ENCODE measurements around the gene CD276.
"Not testable (repeated sequence)": the region's sequence is repeated elsewhere in the genome, so short reads cannot be mapped to it uniquely, and the experiment has no call there.

CD276 gene

DNA sequence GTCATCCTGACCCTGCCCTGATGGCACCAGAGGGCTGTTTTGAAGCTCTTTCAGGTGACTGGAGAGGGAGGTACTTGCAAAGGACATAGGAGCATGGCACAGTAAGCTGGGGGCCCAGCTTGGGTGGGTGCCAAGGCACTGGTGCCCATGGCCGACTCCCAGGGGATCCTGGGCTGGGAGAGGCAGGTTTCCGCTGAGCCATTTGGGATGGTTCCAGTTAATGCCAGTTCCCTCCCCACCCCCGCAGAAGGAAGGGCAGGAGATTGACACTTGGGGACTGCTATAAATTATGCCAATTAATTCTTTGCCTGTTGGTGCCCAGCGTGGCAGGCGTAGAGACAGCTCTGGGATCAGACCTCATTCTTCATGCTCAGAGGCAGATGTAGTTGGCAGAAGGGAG, 26.1 kb downstream of the CD276 start:
- no peak for DNase-seq (ENCODE audit: low spot score)

DNA sequence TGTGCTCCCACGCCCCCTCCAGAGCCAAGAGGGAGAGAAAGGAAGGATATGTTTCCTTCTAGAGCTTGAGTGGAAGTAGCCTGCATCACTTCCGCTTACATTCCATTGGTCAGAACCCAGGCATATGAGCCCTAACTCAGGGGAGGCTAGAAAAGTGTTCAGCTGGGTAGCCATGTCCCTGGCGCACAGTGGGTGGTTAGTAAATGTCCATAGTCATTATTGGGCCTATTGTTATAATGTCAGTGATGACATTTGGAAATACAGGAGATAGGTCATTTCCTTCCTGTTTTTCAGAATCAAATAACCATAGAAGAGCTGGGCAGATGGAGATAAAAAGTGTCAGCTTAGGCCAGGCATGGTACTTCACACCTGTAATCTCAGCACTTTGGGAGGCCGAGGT, 27.3 kb downstream of the CD276 start:
- DNase-seq (ENCODE audit: low spot score): no peak

DNA sequence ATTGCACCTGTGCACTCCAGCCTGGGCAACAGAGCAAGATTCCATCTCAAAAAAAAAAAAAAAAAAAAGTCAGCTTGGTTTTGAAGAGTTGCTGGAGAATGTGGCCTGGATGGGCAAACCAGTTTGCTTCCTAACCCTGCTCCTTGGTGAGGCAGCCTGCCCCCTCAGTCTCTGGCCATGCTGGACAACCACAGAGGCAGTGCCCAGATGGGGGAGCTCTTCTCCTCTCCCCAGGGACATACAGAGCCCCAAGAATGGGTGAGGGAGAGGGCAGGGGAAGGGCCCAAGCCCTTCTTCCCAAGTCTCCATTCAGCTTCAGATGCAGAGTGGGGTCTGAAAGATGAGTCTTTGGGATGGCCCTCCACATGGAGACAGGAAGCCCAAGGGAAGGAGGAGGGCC, 27.9 kb downstream of the CD276 start:
- no peak for DNase-seq (ENCODE audit: low spot score)

DNA sequence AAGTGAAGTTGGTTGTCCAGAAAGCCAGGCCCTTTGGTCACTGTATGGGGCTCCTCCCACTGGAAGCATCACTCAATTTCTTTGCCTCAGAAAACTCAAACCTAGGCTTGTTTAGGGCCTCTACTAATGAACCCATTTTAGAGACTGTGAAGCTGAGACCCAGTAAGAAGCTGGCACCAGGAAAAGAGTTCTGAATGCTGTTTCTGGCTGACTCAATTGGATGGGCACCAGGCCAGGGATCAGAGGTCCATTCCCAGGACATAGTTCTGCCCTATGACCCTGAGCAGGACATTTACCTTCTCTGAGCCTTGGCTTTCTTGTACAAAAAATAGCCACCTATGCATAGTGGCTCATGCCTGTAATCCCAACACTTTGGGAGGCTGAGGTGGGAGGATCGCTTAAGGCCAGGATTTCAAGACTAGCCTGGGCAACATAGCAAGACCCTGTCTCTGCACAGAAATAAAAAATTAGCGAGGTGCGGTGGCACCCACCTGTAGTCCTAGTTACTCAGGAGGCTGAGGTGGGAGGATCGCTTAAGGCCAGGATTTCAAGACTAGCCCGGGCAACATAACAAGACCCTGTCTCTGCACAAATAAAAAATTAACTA, 30.6 kb downstream of the CD276 start:
- no peak for DNase-seq (ENCODE audit: low spot score)

DNA sequence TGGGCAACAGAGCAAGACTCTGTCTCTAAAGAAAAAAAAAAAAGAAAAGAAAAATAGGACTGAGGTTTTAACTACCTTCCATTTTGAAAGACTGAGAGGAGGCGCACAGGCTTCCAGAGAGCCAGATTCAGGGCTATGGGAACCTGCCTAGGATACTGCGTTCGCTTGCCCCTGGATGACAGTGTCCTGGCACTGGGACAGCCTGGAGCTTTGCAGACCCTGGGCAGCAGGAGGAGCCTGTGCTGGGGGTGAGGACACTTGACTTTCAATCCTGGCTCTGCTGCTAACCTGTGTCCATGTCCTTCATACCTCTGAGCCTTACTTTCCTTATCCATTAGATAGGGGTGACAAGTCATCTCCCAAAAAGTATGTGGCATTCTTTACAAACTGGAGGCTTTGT, 31.2 kb downstream of the CD276 start:
- no peak for DNase-seq (ENCODE audit: low spot score)

DNA sequence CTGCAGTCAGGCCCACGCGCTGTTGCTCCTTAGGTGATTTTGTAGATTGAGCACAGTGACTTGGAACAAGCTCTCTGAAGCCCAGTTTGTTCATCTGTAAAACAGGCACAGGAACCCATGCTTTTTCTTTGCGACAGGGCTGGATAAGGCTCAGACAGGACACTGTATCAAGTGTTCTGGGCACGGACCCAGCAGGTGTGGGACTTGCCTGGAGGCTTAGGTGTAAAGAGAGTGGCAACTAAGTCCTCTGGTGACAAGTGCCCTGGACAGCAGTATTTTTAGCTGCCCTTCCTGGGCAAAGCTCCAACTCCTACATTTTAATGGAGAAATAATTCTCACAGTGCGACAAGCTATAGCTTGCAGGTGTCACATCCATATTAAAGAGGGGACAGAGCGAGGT, 32.2 kb downstream of the CD276 start:
- no peak for DNase-seq (ENCODE audit: low spot score)

DNA sequence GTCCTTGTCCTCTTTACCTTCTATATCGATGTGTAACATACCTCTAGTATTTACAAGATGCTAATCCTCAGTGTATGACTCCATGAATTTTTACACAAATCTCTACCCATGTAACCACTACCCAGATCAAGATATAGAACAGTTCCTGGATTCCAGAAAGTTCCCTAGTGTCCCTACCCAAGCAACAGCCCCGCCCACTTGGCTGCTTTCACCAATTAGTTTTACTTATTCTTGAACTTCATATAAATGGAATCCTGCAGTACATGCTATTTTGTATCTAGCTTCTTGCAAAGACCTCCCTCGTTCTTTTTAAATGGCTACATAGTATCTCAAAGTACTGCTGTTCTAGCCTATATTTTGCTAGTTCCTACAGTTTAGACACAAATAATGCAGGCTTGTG, 33.0 kb downstream of the CD276 start:
- DNase-seq (ENCODE audit: low spot score): no peak

DNA sequence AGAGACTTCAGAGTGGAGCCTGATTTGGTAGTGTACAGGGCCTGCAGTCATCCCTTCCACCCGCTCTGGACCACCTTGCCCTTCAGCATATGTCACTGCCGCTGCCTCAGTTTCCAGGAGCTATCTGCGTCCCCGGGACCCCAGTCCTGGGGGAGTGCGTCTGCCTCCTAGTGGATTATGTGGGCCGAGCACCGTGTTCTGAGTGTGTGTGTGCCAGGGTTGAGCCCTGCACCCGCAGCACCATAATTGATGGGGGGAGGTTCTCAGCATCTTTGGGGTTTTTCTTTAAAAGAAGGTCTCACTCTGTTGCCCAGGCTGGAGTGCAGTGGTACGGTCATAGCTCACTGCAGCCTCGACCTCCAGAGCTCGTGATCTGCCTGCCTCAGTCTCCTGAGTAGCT, 33.6 kb downstream of the CD276 start:
- no peak for DNase-seq (ENCODE audit: low spot score)

DNA sequence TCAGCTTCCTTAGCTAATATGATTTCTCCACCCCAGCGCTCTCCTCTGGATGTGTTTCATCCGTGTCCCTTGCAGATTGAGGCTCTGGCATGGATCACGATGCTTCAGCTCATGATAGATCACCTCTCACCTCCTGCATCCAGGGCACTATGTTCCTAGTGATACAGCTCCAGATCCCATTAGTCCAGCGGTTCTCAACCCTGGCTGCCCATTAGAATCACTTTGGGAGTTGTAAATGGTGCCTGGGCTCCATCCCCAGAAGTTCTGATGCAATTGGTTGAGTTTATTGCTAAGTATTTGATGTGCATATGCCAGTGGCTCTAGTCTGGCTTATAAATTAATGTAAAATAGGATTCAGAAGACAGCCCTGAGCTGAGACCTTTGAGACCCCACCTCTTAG, 34.5 kb downstream of the CD276 start:
- no peak for DNase-seq (ENCODE audit: low spot score)

DNA sequence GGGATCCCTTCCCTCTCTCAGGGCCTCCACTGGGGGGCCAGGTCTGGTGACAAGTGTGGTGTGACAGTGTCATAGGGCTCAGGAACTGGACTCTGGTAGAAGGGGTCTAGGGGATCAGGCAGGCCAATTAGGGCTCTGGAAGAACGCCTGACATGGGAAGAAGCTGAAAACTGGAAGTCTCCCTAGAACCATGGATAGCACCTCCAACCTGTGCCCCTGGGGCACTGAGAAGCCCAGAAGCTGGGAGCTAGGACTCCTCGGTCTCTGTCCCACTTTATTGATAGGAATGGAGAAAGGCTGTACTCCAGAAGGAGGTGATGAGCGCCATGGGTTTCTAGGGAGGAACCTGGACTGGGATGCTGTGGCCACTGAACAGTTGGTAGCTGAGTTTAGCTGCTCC, 38.2 kb downstream of the CD276 start:
- no peak for DNase-seq (ENCODE audit: low spot score)

DNA sequence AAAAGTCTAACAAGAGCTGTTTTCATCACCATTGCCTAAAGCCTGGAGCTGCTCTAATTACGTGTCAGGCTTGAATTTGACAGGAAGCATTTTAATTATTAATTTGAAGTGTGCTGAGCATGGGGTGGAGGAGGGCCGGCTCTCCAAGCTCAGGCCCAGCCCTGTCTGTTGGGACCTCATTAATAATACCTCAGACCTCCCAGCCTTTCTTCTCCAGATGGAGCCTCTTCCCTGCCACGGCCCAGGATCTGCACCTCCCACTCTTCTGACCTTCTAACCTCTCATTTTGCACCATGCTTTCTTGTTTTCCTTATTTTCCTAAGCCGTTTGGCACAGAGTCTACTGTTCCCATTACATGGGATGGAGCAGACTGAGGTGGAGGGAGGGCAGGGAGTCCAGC, 39.0 kb downstream of the CD276 start:
- DNase-seq (ENCODE audit: low spot score): no peak

DNA sequence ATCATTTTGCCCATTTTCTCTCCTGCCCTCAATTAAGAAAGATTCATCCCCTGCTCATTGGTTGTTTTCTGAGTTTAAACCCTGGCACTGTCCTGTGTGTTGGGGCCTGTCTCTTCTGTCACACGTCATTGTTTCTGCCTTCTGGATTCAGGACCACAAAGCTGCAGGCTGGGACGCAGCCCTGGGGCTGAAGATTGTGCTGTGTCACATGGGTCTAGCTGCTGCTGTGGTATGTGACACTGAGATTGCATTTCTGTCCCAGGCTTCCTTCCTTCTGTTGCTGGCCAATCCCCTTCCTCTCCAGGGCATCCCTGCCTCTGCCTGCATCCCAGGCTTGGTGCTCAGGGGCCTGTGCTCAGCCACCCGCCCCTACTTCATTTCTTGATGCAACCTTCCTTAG, 40.0 kb downstream of the CD276 start:
- DNase-seq (ENCODE audit: low spot score): no peak

DNA sequence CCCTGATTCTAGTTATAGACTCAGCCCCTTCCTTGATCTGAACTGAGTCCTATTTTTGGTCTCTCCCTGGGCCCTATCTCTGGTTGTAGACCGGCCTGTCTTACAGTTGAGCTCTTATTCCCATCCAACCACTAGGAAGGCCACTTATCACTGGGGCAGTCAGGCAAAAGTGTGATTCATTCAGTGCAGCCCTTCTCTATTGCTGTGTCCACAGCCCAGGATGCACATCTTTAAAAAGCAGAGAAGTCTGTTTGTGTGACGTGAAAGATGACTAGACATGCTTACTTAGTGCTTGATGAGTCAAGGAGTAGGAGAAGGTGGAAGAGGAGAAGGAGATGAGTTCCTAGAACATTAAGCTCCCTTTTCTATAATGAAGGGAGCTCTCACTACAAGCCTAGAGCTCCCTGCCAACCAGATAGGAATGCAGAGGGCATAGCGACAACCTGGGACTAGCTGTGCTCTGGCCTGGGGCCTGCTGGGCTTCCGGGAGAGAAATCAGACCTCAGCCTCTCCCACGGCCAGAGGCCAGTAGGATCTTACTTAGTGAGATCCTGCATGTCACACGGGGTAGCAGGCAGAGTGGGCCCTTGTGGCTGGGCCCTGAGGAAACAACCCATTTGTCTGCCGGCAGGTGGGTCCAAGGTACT, 43.3 kb downstream of the CD276 start:
- DNase-seq (ENCODE audit: low spot score): no peak

DNA sequence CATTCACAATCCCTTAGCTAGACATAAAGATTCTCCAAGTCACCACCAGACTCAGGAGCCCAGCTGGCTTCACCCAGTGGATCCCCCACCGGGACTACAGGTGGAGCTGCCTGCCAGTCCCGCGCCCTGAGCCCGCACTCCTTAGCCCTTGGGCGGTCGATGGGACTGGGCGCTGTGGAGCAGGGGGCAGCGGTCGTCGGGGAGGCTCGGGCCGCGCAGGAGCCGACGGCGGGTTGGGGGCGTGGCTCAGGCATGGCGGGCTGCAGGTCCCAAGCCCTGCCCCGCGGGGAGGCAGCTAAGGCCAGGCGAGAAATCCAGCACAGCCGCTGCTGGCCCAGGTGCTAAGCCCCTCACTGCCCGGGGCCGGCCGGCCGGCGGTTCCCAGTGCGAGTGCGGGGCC, 47.9 kb downstream of the CD276 start:
- not testable (repeated sequence) for DNase-seq (ENCODE audit: low spot score)

DNA sequence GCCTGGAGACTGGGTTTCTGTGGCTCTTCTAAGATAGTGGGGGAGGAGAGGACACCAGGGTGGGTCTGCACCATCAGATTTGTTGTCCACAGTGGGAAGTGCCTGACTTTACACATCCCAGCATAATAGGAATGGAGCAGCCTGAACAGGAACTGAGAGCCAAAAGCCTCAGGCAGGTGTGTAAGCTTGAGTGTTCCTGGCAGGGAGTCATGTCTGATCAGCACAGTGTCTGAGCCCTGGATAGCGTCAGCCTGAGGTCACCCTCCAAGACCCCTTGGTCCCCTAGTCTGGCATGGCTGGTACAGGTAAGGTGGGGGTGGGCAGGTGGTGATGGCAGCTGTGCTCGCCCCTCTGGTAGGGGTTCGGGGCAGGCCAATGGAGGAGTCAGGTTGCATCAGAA, 48.7 kb downstream of the CD276 start:
- DNase-seq (ENCODE audit: low spot score): no peak

DNA sequence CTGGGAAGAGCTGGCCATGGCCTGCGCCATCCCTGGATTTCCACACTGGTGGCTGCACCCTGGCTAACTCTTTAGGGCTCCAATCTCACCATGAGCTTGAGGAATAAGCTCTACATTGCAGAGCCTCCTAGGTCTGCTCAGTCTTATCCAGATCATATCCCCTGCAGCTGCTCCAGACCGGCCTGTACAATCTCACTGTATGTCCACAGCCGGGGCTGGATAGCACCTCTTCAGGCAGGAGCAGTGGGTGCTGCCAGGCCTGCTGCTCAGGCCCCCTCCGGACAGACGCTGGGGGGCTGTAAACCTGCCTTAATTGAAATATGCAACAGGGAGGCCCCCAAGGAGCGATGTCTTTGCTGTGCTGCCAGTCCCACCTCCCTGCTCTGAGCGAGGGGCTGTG, 53.4 kb downstream of the CD276 start:
- no peak for DNase-seq (ENCODE audit: low spot score)

DNA sequence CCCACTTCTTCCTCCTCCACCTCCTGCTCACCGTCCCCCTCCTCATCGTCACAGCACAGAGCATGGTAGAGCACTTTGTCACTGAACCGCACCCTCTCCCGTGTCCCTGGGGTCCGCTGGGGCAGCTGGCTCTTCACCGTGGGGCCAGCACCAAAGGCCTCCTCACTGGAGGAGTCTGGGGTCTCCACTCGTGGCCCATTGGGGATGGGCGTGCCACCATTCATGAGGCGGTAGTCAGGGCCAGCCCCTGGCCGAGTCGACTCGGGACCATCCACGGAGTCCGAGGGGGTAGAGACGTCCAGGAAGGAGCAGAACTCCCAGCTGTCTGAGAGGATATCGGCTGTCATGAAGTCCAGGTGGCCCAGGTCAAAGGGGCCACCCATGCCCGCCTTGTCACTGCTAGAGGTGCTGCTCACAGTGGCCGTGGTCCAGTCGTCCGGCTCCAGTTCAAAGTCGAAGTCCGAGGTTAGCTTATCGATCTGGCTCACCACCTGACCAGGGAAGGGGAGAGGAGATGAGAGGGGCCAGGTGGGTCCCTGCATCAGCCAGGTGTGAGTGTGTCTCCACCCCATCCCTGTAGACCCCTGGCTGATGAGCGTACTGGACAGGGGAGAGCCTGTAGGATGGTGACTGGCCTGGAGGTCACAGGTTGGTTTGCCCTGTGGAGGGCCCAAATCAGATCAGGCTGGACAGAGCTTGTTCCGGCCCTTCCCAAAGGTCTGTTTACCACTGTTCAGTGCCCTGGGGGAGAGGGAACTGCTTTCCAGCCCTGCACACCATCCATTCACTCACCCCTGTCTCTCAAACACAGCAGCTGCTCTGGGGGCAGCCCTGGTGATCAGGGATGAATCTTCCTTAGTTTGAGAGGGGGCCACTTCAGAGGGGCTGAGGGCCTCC, 56.2 kb downstream of the CD276 start:
- no peak for DNase-seq (ENCODE audit: low spot score)

DNA sequence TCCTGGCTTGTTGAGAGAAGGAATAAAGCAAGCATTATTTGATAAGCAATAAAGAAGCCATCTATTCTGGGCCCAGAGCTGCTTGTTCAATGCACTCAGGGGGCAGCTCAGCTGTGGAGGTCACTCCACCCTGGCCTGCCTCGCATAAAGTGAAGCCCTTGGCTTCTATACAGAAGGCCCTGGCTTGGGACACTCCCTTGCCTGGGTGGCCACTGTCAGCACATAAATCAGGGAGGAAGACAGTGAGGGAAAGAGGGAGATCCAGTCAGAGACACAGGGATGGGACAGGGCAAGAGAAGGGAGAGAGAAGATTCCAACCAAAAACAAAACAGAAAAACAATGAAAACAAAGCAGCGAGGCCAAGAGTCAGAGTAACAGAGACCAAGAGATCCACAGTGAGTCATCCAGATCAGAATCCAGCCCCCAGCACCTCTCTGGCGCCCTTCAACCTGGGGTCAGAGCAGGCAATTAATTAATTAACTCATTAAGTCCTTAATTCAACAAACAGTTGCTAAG, 57.2 kb downstream of the CD276 start:
- no peak for DNase-seq (ENCODE audit: low spot score)

DNA sequence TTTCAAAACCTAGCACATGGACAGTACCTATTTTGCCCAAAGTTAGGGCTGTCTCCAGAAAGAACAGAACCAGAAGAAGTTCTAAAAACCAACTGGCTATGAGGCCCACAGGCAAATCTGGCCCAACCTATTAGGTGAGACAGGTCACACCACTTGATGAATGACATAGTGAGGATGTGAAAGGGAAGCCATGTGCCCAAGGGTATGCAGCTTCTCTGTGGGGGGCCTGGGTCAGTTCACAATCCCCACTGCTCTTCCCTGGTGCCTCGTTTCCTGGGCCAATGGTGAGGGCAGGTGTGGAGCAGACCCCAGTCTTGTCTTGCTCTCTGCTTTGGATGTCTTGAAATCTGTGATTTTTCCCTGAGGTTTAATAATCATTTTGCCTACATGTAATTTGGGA, 60.1 kb downstream of the CD276 start:
- DNase-seq (ENCODE audit: low spot score): no peak

DNA sequence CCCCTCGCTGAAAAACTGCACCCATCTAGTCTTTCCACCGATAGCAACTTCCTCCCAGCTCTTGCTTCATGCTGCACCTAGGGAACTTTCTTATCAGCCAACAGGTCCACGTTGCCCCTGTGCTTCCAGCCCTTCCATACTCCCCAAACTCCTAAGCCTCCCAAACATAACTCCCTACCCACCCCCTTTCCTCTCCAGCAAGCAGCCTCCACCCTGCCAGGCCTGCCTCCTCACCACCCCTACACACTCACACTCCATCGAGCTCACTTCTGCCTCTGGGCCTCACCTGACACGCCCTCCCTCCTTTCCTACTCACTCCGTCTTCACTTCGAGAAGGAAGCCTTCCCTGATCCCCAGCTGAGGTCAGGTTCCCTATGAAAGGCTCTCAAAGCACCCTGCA, 60.9 kb downstream of the CD276 start:
- peak; percentile 48 for DNase-seq (ENCODE audit: low spot score)

DNA sequence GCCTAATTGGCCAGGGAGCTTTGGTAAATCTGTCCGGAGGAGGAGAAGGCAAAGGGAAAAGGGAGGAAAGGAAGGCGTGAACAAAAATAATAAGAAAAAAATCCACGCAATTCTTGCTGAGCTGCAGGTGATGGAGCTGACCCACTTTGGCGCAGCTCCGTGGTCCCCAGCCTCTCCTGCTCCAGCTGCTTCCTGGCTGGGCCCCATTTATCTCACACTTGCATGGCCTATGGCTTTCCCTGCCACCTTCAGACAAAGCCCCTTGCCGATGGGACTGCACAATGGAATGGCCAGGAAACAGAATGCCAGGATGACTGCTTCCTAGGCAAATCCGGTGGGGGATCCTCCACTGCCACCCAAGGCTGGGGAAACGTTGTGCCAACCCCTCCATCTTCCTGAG, 62.1 kb downstream of the CD276 start:
- no peak for DNase-seq (ENCODE audit: low spot score)

DNA sequence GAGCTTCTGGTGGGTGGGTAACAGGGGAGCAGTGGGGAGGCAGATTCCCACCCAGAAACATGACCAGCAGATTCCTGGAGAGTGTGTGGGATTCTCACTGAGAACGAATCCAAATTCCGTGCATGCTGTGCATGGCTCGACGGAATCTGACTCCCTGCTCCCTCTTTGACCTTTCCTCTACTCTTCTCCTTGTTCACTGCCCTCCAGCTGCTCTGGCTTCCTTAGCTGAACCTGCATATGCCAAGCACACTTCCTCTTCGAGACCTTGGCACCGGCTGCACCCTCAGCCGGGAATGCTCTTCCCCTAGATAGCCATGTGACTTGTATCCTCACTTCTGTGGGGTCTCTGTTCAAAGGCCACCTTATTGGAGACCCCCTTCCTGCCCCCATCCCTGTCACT, 62.7 kb downstream of the CD276 start:
- DNase-seq (ENCODE audit: low spot score): no peak

Measured in putamen (tissue), 1 donor.